Measurements from ENCODE around the gene SHISAL2B.
"Not testable (repeated sequence)": the region's sequence is repeated elsewhere in the genome, so short reads cannot be mapped to it uniquely, and the experiment has no call there.

The SHISAL2B gene

DNA sequence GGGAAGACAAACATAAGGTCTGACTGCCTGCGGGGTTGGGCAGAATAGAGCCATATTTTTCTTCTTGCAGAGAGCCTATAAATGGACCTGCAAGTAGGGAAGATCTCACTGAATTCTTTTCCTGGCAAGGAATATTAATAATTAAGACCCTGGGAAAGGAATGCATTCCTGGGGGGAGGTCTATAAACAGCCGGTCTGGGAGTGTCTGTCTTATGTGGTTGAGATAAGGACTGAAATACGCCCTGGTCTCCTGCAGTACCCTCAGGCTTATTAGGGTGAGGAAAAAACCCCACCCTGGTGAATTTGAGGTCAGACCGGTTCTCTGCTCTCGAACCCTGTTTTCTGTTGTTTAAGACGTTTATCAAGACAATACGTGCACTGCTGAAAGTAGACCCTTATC is 6.1 kb downstream of the SHISAL2B start:
- not testable (repeated sequence) for H3K4me3 ChIP-seq (ENCODE audit: low read depth, low read length)

- H3K4me3 ChIP-seq (ENCODE audit: low read depth, low read length): no peak overlapping the region
Observed at GRCh38 chr5:64700765-64701164, 10.5 kb downstream of the SHISAL2B start.

DNA sequence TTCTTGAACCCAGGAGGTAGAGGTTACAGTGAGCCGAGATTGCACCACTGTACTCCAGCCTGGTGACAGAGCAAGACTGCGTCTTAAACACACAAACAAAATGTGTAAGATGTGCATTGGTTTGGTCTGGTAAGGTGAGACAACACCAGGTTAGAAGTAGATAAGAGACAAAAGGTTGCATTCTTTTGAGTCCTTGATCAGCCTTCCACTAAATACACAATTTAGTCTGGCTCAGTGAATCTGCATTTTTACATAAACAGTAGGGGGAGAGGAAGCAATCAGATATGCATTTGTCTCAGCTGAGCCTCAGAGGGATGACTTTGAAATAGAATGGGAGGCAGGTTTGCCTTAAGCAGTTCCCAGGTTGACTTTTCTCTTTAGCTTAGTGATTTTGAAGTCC is 15.8 kb downstream of the SHISAL2B start:
- H3K4me3 ChIP-seq (ENCODE audit: low read depth, low read length): not testable (repeated sequence)

DNA sequence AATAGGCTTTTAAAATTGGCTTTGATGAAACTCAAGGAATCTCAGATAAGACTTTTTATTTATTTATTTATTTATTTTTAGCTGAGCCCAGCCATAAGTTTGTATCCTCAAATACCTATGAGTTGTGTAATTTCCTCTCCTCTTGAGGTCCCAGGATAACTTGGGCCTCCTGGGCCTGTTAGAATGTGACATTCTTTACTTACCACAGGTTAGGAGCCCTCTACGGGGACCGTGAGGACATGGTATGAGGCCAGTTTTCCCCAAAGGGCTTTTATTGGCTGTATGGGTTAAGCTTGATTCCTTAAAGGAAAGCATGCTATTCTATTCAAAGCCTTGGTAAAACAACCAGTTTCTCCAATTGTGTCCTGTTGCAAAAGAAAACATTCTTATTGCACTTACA is 16.9 kb downstream of the SHISAL2B start:
- H3K4me3 ChIP-seq (ENCODE audit: low read depth, low read length): no peak overlapping the region

DNA sequence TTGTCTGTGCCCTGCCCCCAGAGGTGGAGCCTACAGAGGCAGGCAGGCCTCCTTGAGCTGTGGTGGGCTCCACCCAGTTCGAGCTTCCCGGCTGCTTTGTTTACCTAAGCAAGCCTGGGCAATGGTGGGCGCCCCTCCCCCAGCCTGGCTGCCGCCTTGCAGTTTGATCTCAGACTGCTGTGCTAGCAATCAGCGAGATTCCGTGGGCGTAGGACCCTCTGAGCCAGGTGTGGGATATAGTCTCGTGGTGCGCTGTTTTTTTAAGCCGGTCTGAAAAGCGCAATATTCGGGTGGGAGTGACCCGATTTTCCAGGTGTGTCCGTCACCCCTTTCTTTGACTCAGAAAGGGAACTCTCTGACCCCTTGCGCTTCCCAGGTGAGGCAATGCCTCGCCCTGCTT is 24.2 kb downstream of the SHISAL2B start:
- H3K4me3 ChIP-seq (ENCODE audit: low read depth, low read length): not testable (repeated sequence)

GRCh38 chr5:64722588-64722987 is 32.3 kb downstream of the SHISAL2B start:
- no peak overlapping the region for H3K4me3 ChIP-seq (ENCODE audit: low read depth, low read length)

DNA sequence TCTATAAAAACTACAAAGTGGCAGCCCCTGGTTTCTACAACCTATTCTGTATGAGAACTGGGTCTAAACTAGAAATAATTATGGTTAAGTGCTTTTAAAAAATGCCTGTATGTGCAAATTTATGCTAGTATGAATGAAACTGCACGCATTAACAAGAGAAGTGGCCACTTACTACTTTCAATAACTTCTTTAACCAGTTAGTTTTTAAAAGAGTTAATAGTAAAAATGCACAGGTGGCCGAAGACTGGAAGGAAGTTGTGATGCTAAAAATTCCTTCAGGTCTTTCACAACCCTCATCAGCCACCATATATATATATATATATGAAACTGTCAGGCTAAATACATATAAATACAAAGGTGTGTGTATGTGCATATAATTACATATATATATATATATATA is 36.8 kb downstream of the SHISAL2B start:
- no peak overlapping the region for H3K4me3 ChIP-seq (ENCODE audit: low read depth, low read length)

- H3K4me3 ChIP-seq (ENCODE audit: low read depth, low read length): no peak overlapping the region
Observed at GRCh38 chr5:64742411-64742810, 52.1 kb downstream of the SHISAL2B start.

GRCh38 chr5:64742821-64743220 is 52.5 kb downstream of the SHISAL2B start:
- H3K4me3 ChIP-seq (ENCODE audit: low read depth, low read length): no peak overlapping the region

DNA sequence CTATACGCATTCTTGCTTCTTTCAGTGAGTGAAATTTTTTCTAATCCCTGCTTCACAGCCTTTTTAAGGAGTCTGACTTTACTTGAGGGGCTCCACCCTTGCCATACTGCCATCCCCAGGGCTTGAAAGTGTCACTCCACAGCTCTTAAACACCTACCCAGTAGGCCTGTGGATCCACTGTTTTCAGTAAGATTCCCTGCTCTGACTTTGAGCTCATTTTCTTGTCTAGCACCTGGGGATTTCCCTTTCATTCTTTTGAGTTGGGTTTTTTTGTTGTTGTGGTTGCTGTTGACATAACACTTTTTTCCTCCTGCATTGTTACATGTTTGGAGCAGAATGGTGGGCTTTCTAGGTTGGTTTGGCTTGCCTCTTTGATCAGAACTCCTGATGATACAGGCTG is 54.6 kb downstream of the SHISAL2B start:
- no peak overlapping the region for H3K4me3 ChIP-seq (ENCODE audit: low read depth, low read length)

DNA sequence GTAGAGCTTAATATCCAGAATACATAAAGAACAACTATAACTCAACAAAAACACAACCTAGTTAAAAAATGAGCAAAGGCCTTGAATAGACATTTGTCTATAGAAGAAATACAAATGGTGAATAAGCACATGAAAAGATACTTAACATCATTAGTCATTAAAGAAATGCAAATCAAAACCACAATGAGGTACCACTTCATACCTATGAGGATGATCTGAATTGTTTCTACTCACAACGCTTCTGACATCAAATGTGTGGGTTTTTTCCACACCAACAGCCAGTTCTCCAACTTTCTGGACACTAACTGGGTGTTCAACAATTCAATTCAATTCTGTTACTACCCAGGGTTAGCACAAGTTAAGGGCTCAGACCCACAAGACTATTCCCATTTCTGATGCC is 56.1 kb downstream of the SHISAL2B start:
- no peak overlapping the region for H3K4me3 ChIP-seq (ENCODE audit: low read depth, low read length)

- no peak overlapping the region for H3K4me3 ChIP-seq (ENCODE audit: low read depth, low read length)
Observed at GRCh38 chr5:64749385-64749784, 59.1 kb downstream of the SHISAL2B start.

DNA sequence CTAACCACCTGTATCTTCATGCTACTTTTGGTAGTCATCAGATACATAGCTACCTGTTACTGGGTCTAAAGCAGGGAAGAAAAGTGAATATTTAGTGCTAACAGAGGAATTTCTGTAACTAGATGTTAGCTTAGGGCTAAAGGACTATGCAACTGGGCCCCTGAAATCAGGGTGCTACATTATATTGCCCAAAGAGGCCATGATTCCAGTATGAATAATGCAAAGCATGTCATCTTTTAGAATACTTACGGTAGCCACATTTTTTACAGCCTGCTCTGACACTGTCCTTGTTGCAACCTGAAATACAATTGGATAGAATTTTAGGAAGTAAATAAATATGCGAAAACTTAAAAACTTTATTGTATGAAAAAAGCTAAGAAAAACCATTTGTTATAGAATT is 63.8 kb downstream of the SHISAL2B start:
- H3K4me3 ChIP-seq (ENCODE audit: low read depth, low read length): no peak overlapping the region

- no peak overlapping the region for H3K4me3 ChIP-seq (ENCODE audit: low read depth, low read length)
Observed at GRCh38 chr5:64758901-64759300, 68.6 kb downstream of the SHISAL2B start.

- no peak overlapping the region for H3K4me3 ChIP-seq (ENCODE audit: low read depth, low read length)
Observed at GRCh38 chr5:64759960-64760660, 69.8 kb downstream of the SHISAL2B start.

DNA sequence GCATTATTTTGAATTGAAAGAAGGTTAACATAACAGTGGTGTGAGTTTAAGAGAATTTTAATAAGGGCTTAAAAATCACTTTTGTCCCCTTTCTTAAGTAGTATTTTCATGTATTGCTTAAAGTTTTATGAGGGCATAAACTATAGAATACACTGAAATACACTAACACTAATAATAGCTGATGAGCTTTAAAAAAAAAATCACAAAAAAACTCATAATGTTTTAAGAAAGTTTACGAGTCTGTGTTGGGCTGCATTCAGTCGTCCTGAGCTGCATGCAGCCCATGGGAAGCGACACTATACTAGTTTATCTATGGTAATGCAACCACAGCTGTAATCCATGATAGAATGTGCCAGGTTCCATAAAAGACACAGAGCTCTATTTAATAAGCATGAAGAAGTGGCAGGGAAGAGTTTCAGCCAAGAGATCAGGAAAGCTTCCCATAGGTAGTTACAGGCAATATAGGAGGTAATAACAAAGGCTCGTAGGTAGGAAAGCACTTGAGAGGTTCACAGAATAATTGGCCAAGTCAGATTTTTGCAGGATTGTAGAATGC is 73.7 kb downstream of the SHISAL2B start:
- no peak overlapping the region for H3K4me3 ChIP-seq (ENCODE audit: low read depth, low read length)

DNA sequence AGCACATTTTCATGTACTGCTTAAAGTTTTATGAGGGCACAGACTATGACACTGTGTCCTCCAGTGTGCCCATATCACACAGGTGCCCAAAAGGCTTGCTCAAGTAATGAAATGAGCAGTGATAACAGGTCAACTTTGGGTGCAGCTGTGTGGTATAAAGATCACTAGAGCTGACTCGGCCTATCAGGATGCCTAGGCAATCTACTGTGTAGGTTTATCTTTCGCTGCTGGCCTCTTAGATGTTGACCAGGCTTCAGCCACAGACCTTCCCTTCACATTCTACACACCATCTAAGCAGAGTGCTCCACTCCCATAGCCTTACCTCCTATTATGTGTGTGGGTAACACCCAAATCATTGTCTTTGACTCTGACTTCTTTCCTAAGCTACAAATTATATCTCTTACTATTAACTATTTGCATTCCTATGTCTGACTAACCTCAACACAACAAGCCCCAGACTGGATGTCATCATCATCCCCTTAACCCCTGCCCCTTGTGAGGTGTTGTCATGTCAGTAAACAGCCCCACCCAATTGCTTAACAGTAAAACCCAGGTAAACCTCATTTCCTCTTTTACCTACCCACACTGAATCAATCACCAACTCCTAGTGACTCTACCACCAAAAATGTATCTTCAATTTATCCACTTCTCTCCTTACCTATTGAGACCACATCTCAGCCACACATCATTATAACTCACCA is 75.7 kb downstream of the SHISAL2B start:
- H3K4me3 ChIP-seq (ENCODE audit: low read depth, low read length): no peak overlapping the region

DNA sequence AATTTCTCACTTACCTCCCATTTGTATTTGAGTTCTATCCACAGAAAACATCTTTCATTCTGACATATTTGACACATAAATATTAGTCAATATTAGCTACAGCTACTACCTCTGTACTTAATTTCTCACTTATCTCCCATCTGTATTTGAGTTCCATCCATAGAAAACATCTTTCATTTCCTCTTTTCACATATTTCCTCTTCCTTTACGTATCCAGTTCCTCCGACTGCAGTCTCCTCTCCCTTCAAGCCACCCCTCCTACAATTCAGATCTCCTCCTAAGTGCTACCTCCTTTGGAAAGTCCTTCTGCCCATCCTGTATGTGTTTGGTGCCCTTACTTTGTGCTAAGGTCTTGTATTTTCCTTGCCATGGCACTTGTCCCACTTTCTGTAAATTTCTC is 76.6 kb downstream of the SHISAL2B start:
- H3K4me3 ChIP-seq (ENCODE audit: low read depth, low read length): no peak overlapping the region
